Activated CD8-positive, alpha-beta T cell treated with anti-CD3 and anti-CD28 coated beads for 36 hours (primary cell): Measurements from ENCODE around the gene IFT20. TPM values are rescaled to one million over a fixed set of nuclear protein-coding genes. Genes with fewer than 3 reads are reported as not detected.

Experiments used
- ATAC-seq: fragments of 200-7000 bp; cut with Tn5 transposase; one replicate; pipeline ENCODE4 v1.10.0; 2021; ENCODE audit warnings: mild to moderate bottlenecking, moderate library complexity
- CTCF ChIA-PET: fragments of 350-600 bp; sonication (Branson Sonifier 250); formaldehyde crosslinking; loops from one replicate; lab custom pipeline; 2021; ENCODE audit warnings: antibody characterized with exemption; lab: Charles Lee
- POLR2A ChIA-PET: fragments of 350-600 bp; sonication (Branson Sonifier 250); formaldehyde crosslinking; loops from one replicate; lab custom pipeline; 2021; ENCODE audit warnings: antibody characterized with exemption; lab: Charles Lee
- DNase-seq: peaks from one replicate; pipeline ENCODE4 v3.0.0-alpha.2; 2020
- H3K27ac Mint-ChIP-seq: one replicate; pipeline ENCODE4 v1.8.0; 2021; ENCODE audit warnings: mild to moderate bottlenecking, mixed read lengths
- H3K27me3 Mint-ChIP-seq: one replicate; pipeline ENCODE4 v1.8.0; 2021; ENCODE audit warnings: mixed read lengths
- H3K36me3 Mint-ChIP-seq: one replicate; pipeline ENCODE4 v1.8.0; 2021; ENCODE audit warnings: low read depth, mixed read lengths
- H3K4me1 Mint-ChIP-seq: one replicate; pipeline ENCODE4 v1.8.0; 2021; ENCODE audit warnings: low read depth, mixed read lengths
- H3K4me3 Mint-ChIP-seq: one replicate; pipeline ENCODE4 v1.8.0; 2021; ENCODE audit warnings: mild to moderate bottlenecking, moderate library complexity, mixed read lengths
- H3K9me3 Mint-ChIP-seq: one replicate; pipeline ENCODE4 v1.8.0; 2021; ENCODE audit warnings: mixed read lengths
- CTCF ChIP-seq: fragments of 200-600 bp; IDR thresholded peaks from one replicate; pipeline ENCODE4 v1.8.0; 2022; ENCODE audit warnings: antibody characterized with exemption, mild to moderate bottlenecking
- intact Hi-C: fragments of 100-400 bp; cut with micrococcal nuclease; formaldehyde crosslinking; loops from one replicate; pipeline ENCODE4 v1.10.0; 2022
- total RNA-seq, 2 experiments: library from RNA; stranded (reverse); gene quantifications; one replicate each; pipeline ENCODE4 v1.2.3, GENCODE V29; 2021

Gene IFT20
- total RNA-seq, 2 experiments from 2014 or later: 16.7 to 18.8 TPM

GRCh38 chr17:28379814-28380801 is 44.8 kb upstream of the IFT20 start:
- CTCF ChIA-PET: interaction anchor here (3.6 kb wide), 1 partner anchor 37 kb away, joined by 18 read pairs; no protein-coding TSS in a partner anchor
- no peak for TF ChIP-seq CTCF
- Mint-ChIP-seq H3K9me3 (no peaks in the 10 kb centered on the region), H3K4me3 (no peak overlapping the region), H3K4me1 (peaks cover 16% of the 10 kb centered on the region), H3K36me3 (peaks cover 17% of the 10 kb centered on the region), H3K27ac (no peak overlapping the region), H3K27me3 (peaks cover 2% of the 10 kb centered on the region)
- DNase-seq (no peak), ATAC-seq (no peak)
- POLR2A ChIA-PET: interaction anchor here (0.9 to 1.4 kb wide), 3 partner anchors 10 to 171 kb away, joined by 3 to 5 read pairs (median 4); partner anchors contain the start of gene VTN
- intact Hi-C loops: no loop called here

GRCh38 chr17:28372945-28373274 is 37.6 kb upstream of the IFT20 start:
- POLR2A ChIA-PET: interaction anchor here (0.6 to 4.8 kb wide), 4 partner anchors 11 to 37 kb away, joined by 3 to 22 read pairs (median 5); partner anchors contain the start of genes POLDIP2 and TNFAIP1
- Mint-ChIP-seq H3K4me1 (peaks cover 20% of the 10 kb centered on the region), H3K4me3 (peak overlapping the region; percentile 84), H3K9me3 (no peaks in the 10 kb centered on the region), H3K27ac (peak overlapping the region; percentile 66), H3K27me3 (no peaks in the 10 kb centered on the region), H3K36me3 (peaks cover 10% of the 10 kb centered on the region)
- ATAC-seq (no peak), DNase-seq (no peak)
- CTCF ChIA-PET: interaction anchor here (0.9 to 1.3 kb wide), 2 partner anchors 10 to 44 kb away, joined by 3 to 4 read pairs; no protein-coding TSS in a partner anchor
- intact Hi-C loops: no loop called here
- no peak for TF ChIP-seq CTCF

- POLR2A ChIA-PET: interaction anchor here (0.6 to 4.8 kb wide), 5 partner anchors 12 to 191 kb away, joined by 3 to 22 read pairs (median 4); partner anchors contain the start of genes POLDIP2 and TNFAIP1
- no peaks in the 10 kb centered on the region for H3K27me3 Mint-ChIP-seq
- intact Hi-C loops: no loop called here
- H3K4me1 Mint-ChIP-seq: peaks cover 20% of the 10 kb centered on the region
- TF ChIP-seq CTCF: no peak
- no peaks in the 10 kb centered on the region for H3K9me3 Mint-ChIP-seq
- DNase-seq (peak; percentile 43), ATAC-seq (no peak)
- peak overlapping the region; percentile 84 for H3K4me3 Mint-ChIP-seq
- peaks cover 10% of the 10 kb centered on the region for H3K36me3 Mint-ChIP-seq
- CTCF ChIA-PET: interaction anchor here (0.9 to 1.7 kb wide), 2 partner anchors 12 to 44 kb away, joined by 4 read pairs; no protein-coding TSS in a partner anchor
- peak overlapping the region; percentile 66 for H3K27ac Mint-ChIP-seq
These were observed 37.1 kb upstream of the IFT20 start for GRCh38 chr17:28372203-28372944.

GRCh38 chr17:28371245-28372202 is 36.3 kb upstream of the IFT20 start, which contains the start of gene SARM1:
Gene SARM1, plus strand, starts transcription at chr17:28371694. Its CDS starts 339 bp downstream, at chr17:28372033.
- intact Hi-C loops: no loop called here
- CTCF ChIA-PET: interaction anchor here (1.4 to 1.7 kb wide), 2 partner anchors 13 to 43 kb away, joined by 3 to 4 read pairs; no protein-coding TSS in a partner anchor
- Mint-ChIP-seq H3K9me3 (no peaks in the 10 kb centered on the region), H3K36me3 (peaks cover 9% of the 10 kb centered on the region), H3K27ac (peak within 1 kb of the TSS; percentile 86), H3K4me3 (peak within 1 kb of the TSS; percentile 84), H3K27me3 (no peaks in the 10 kb centered on the region), H3K4me1 (peaks cover 20% of the 10 kb centered on the region)
- DNase-seq: peak; percentile 97
- no peak for TF ChIP-seq CTCF
- peak; percentile 95 for ATAC-seq
- POLR2A ChIA-PET: interaction anchor here (0.6 to 5.5 kb wide), 6 partner anchors 9 to 190 kb away, joined by 3 to 35 read pairs (median 6); partner anchors contain the start of gene POLDIP2
